Measurements from ENCODE around the gene PRKCI.
A peak's percentile ranks its signal among the peaks of the same experiment; 100 is the strongest.
"Not testable (repeated sequence)": the region's sequence is repeated elsewhere in the genome, so short reads cannot be mapped to it uniquely, and the experiment has no call there.

The PRKCI gene

DNA sequence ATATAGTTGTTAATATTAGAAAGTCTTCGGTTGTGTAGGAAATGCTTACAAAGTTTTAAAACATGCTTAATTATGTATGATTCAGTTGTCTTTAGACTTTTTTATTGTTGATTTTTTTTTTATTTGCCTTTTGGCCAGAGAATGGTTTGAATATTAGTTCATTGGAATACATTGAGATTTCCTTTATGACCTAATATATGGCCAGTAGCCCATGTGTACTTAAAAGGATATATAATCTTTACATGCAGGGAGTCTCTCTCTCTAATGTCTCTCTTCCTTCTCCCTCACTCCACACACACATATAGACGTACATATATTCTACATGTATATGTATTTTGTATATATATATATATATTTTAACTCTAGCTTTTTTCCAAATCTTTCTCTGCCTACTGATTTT, 68.0 kb downstream of the PRKCI start:
- DNase-seq (ENCODE audit: low spot score): no peak

- DNase-seq (ENCODE audit: low spot score): no peak
Observed at GRCh38 chr3:170295586-170295985, 73.4 kb downstream of the PRKCI start.

GRCh38 chr3:170296703-170297102, 74.5 kb downstream of the PRKCI start:
- DNase-seq (ENCODE audit: low spot score): no peak

- no peak for DNase-seq (ENCODE audit: low spot score)
Observed at GRCh38 chr3:170301405-170301804, 79.2 kb downstream of the PRKCI start.

GRCh38 chr3:170302008-170302407, 79.8 kb downstream of the PRKCI start:
- no peak for DNase-seq (ENCODE audit: low spot score)

GRCh38 chr3:170306015-170306414, 83.8 kb downstream of the PRKCI start:
- DNase-seq (ENCODE audit: low spot score): no peak

DNA sequence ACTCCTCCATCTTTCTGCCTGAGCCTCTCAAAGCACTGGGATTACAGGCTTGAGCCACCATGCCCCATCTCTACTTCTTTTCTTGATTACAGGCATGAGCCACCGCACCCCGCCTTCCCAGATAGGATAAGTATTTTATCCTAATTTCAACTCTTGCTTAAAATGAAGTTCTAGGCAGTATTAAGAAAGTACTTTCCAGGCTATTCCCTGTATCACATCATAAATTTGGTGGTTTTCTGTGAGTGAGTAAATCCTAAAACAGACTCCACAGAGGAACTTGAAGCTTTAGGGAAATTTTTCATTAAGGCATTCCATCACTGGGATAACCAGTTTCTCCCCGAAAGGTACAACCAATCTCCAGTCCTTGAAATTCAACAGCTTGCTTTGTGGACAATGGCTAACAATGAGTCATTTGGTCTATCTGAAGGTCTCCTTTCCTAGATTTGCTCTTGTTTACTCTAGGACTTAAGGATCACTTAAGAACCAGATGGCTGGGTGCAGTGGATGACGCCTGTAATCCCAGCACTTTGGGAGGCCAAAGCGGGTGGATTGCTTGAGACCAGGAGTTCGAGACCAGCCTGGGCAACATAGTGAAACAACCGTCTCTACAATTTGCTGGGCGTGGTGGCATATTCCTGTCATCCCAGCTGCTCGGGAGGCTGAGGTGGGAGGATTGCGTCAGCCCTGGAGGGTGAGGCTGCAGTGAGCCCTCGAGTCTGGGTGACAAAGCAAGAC, 85.6 kb downstream of the PRKCI start:
- DNase-seq (ENCODE audit: low spot score): peak; percentile 10

DNA sequence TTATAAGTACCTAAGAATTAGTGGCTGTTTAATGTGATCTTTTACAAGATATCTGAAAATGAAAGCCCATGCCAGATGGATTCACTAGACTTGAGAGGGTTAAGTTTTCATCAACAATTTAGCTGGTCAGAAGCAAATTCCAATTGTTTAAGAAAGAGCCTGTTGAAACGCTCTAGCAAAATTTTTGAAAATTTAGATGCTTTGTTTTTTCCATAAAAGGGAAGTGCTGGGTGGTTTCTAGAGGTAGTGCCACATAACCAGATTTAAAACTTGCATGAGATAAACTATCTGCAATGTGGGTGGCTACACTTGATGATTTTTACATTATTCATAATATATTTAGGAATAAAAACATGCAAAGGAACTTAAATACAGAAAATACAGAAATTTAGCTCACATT, 86.8 kb downstream of the PRKCI start:
- DNase-seq (ENCODE audit: low spot score): no peak

DNA sequence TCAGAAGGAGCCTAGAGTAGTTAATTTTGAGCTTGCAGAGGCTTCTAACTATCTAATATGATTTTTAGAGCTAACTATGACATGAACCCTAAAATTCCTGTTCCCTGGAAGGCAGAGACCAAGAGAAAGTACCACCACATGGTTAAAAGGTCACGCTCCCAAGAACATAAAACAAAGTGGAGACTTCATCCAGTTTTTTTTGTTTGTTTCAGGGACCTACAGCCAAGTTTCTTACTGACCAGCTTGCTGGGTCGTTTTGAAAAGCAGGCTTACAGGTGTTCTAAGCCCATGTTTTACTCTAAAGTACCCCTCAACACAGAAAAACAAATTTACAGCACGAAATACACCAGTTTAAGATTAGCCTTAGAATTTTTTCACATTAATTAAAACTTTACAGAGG, 95.7 kb downstream of the PRKCI start:
- no peak for DNase-seq (ENCODE audit: low spot score)

- DNase-seq (ENCODE audit: low spot score): peak; percentile 56
Observed at GRCh38 chr3:170320461-170321121, 98.4 kb downstream of the PRKCI start.

DNA sequence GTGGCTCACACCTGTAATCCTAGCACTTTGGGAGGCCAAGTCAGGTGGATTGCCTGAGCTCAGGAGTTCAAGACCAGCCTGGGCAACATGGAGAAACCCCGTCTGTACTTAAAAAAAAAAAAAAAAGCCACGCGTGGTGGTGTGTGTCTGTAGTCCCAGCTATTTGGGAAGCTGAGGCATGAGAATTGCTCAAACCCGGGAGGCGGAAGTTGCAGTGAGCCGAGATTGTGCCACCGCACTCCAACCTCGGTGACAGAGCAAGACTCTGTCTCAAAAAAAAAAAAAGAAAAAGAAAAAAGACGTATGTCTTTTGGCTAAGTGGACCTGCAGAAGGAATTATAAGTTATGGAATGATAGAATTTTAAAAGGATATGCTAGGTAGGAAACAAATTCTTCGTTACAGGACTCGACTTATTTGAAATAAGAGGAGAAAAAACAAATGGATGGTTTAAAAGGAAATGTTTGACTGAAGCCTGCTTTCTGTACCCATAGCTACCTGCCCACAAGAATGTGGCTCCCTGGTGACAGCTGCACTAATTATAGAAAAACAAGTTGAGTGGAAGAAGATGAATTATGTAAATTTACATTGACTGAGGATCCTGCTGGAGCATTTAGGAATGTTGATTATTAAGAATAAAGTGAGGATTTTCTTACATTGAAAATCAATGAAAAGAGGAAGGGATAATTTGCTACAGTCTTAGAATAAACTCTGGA, 99.3 kb downstream of the PRKCI start:
- DNase-seq (ENCODE audit: low spot score): peak; percentile 63

GRCh38 chr3:170322566-170323269, 100.5 kb downstream of the PRKCI start:
- no peak for DNase-seq (ENCODE audit: low spot score)

DNA sequence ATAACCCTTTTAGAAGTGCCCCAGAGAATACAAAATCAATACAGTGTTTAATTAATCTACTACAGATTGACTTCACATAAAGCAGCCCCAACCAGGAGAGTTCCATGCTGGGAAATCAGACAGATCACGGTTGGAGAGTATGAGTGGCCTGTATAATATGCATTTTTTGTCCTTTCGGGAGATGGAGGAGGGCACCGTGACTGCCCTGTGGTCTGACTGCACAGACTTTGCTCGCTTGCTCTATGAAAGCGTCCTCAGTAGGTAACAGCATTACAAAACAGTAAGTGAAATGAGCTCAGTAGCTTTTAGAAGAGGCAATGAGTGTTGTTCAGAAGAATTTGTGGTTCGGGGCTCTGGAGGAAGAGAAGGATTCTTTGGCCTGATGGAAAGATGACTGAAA, 101.1 kb downstream of the PRKCI start:
- DNase-seq (ENCODE audit: low spot score): peak; percentile 43

DNA sequence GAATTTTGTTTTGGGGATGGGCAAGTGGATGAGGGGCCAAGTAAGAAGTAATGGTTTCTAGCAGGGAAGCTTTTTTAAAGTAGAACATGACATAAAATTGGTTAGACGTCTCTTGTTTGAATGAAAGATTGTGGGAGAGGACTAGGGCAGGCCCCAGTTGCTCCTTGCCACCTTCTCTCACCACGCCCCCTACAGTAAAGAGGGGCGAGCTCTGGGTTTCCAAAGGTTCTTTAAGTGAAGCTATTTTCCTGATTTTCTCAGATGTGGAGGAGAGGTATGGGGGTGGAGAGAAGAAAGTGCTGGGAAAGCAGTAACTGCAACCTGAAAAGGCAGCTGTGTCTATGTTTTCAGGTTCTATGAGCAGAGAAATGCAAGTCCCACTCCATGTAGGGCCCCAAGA, 102.7 kb downstream of the PRKCI start:
- no peak for DNase-seq (ENCODE audit: low spot score)

DNA sequence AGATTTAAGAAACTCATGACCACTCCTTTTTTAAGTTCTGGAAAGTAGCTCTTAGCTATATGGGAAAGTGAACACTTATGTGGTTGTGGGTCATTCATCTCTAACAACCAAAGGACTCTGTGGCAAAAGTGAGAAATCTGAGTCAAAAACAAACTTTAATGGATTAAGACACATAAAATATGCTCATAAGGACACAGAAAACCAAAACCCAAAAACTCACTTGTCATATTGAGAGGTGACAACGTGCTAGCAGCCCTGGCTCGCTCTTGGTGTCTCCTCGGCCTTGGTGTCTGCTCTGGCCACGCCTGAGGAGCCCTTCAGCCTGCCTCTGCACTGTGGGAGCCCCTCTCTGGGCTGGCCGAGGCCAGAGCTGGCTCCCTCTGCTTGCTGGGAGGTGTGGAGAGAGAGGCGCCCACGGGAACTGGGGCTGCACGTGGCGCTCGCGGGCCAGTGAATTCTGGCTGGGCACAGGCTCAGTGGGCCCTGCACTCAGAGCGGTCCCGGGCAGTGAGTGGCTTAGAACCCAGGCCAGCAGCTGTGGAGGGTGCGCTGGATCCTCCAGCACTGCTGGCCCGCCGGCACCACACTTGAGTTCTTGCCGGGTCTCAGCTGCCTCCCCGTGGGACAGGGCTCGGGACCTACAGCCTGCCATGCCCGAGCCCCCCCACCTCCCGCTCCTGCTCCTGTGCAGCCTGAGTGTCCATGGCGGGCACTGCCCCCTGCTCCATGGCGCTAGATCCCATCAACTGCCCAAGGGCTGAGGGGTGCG, 105.0 kb downstream of the PRKCI start:
- no peak for DNase-seq (ENCODE audit: low spot score)

- DNase-seq (ENCODE audit: low spot score): not testable (repeated sequence)
Observed at GRCh38 chr3:170327868-170328548, 105.8 kb downstream of the PRKCI start.

DNA sequence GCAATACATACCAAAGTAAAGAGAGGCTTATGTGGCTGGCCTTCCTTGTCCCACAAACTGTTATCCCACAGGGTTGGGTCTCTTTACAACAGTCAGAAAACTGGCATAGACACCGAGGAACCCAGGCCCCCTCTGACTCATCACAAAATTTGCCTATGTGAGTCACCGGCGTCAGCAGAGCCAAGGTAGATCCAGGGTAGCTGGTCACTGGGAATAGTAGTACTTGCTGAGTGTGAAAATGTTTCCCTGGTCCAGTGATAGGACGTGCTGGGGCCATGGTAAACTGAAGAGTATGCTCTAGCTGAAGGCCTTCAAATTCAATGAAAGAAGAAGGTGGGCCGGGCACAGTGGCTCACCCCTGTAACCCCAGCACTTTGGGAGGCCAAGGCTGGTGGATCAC, 108.1 kb downstream of the PRKCI start:
- peak; percentile 63 for DNase-seq (ENCODE audit: low spot score)

- DNase-seq (ENCODE audit: low spot score): peak; percentile 44
Observed at GRCh38 chr3:170331143-170331542, 108.9 kb downstream of the PRKCI start.

- DNase-seq (ENCODE audit: low spot score): no peak
Observed at GRCh38 chr3:170337420-170337819, 115.2 kb downstream of the PRKCI start.

GRCh38 chr3:170338690-170339340, 116.6 kb downstream of the PRKCI start:
- no peak for DNase-seq (ENCODE audit: low spot score)

- DNase-seq (ENCODE audit: low spot score): not testable (repeated sequence)
Observed at GRCh38 chr3:170342273-170342672, 120.0 kb downstream of the PRKCI start.
